GM21528 (cell line): ENCODE results near the gene LEFTY2.
"Not testable (repeated sequence)": the region's sequence is repeated elsewhere in the genome, so short reads cannot be mapped to it uniquely, and the experiment has no call there.

Experiments used
- ATAC-seq: cut with Tn5 transposase; IDR thresholded peaks from one replicate; pipeline ENCODE4 v1.9.1; 2021; ENCODE audit warnings: mild to moderate bottlenecking, moderate library complexity; ENCODE audit not compliant: unreplicated experiment, low FRiP score

LEFTY2 gene

GRCh38 chr1:225931270-225932136 lies 9.5 kb downstream of the LEFTY2 start:
- ATAC-seq = no peak

GRCh38 chr1:225930566-225930965 lies 10.5 kb downstream of the LEFTY2 start:
- ATAC-seq = no peak

GRCh38 chr1:225929462-225929861 lies 11.6 kb downstream of the LEFTY2 start:
- not testable (repeated sequence) for ATAC-seq

- no peak for ATAC-seq
Measured at GRCh38 chr1:225928186-225929175, 12.5 kb downstream of the LEFTY2 start.

- no peak for ATAC-seq
Measured at GRCh38 chr1:225926551-225927113, 14.4 kb downstream of the LEFTY2 start.

- peak; percentile 98 for ATAC-seq
Measured at GRCh38 chr1:225923692-225924555, 17.1 kb downstream of the LEFTY2 start, which contains the start of gene PYCR2. Gene PYCR2 (minus strand): TSS chr1:225924250. CDS start chr1:225924110, 140 bp downstream.

GRCh38 chr1:225923381-225923691 lies 17.7 kb downstream of the LEFTY2 start:
- no peak for ATAC-seq

- ATAC-seq = no peak
Measured at GRCh38 chr1:225921734-225922709, 19.0 kb downstream of the LEFTY2 start.

GRCh38 chr1:225919906-225920305 lies 21.1 kb downstream of the LEFTY2 start:
- no peak for ATAC-seq

GRCh38 chr1:225918280-225918679 lies 22.7 kb downstream of the LEFTY2 start:
- no peak for ATAC-seq

- no peak for ATAC-seq
Measured at GRCh38 chr1:225917536-225917935, 23.5 kb downstream of the LEFTY2 start.

- ATAC-seq = no peak
Measured at GRCh38 chr1:225917101-225917500, 23.9 kb downstream of the LEFTY2 start.

- no peak for ATAC-seq
Measured at GRCh38 chr1:225915538-225915991, 25.5 kb downstream of the LEFTY2 start.

- ATAC-seq = no peak
Measured at GRCh38 chr1:225914947-225915346, 26.1 kb downstream of the LEFTY2 start.

GRCh38 chr1:225914391-225914790 lies 26.6 kb downstream of the LEFTY2 start:
- ATAC-seq = no peak

GRCh38 chr1:225911191-225912130 lies 29.6 kb downstream of the LEFTY2 start:
- no peak for ATAC-seq

- ATAC-seq = no peak
Measured at GRCh38 chr1:225909477-225909876, 31.5 kb downstream of the LEFTY2 start.

- no peak for ATAC-seq
Measured at GRCh38 chr1:225908773-225909172, 32.2 kb downstream of the LEFTY2 start.
